C4-2B (cell line): ENCODE measurements around the gene MYL10.

ENCODE experiments used
- H3K27ac ChIP-seq: fragments of 450-650 bp; 2 replicates; pipeline ENCODE4 v1.5.1; 2017
- ZFX ChIP-seq: fragments of 450-650 bp; IDR thresholded peaks from 2 replicates; pipeline ENCODE4 v1.6.1; 2017
- TF ChIP-seq, protein P1 (sequence below): fragments of 450-650 bp; conservative IDR thresholded peaks from 2 replicates; pipeline ENCODE4 v1.5.1; 2017; ENCODE audit warnings: mild to moderate bottlenecking

Gene MYL10

DNA sequence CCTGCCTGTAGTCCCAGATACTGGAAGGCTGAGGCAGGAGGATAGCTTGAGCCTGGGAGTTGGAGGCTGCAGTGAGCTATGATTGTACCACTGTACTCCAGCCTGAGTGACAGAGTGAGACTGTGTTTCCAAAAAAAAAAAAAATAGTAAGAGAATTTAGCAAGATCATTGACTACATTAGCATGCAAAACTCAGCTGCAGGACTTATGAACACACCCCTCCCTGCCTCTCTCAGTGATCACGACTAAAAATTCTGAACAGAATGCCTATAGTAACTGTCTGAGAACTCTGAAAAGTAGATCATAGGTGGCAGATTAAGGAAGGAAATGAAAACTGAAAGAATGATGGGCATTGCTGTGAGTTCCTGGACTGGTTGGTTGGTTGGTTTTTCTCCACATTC, 50.5 kb downstream of the MYL10 start:
- H3K27ac ChIP-seq: no peak overlapping the region

DNA sequence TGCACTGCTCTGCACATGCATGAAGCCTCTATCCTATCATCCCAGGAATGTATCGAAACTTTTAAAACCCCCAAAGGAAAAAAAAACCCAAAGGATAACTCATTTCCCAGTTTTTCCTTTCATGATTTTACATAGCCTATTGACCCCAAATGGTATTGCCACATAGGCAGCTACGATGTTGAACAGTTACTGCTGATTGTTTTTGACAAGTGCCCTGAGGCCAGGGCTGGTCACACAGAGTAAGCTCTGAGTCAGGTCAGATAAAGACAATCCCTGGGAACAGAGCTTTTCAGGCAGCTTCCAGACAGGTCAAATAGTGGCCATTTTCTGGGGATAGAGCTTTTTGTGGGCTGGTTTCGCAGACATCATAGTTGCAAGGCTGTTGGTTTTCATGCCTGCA, 52.1 kb downstream of the MYL10 start:
- H3K27ac ChIP-seq: no peak overlapping the region
- TF ChIP-seq, protein P1, sequence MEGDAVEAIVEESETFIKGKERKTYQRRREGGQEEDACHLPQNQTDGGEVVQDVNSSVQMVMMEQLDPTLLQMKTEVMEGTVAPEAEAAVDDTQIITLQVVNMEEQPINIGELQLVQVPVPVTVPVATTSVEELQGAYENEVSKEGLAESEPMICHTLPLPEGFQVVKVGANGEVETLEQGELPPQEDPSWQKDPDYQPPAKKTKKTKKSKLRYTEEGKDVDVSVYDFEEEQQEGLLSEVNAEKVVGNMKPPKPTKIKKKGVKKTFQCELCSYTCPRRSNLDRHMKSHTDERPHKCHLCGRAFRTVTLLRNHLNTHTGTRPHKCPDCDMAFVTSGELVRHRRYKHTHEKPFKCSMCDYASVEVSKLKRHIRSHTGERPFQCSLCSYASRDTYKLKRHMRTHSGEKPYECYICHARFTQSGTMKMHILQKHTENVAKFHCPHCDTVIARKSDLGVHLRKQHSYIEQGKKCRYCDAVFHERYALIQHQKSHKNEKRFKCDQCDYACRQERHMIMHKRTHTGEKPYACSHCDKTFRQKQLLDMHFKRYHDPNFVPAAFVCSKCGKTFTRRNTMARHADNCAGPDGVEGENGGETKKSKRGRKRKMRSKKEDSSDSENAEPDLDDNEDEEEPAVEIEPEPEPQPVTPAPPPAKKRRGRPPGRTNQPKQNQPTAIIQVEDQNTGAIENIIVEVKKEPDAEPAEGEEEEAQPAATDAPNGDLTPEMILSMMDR: no peak
- no peak for TF ChIP-seq ZFX

More for the DNA sequence above, 50.5 kb downstream of the MYL10 start:
- no peak for TF ChIP-seq ZFX
- TF ChIP-seq, protein P1: no peak

DNA sequence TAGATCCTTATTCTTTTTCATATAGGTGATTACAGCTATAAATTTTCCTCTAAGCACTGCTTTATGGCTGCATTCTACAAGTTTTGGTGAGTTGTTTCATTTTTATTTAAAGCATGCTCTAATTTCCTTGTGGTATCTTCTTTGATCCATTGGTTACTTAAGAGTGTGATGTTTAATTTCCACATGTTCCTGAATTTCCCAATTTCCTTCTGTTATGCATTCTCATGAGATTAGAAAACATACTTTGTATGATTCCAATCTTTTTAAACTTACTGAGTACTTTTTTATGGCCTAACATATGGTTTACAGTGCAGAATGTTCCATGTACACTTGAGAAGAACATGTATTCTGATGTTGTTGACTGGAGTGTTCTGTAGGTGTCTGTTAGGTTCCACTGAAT, 53.4 kb downstream of the MYL10 start:
- TF ChIP-seq, protein P1: no peak
- TF ChIP-seq ZFX: no peak
- H3K27ac ChIP-seq: no peak overlapping the region

DNA sequence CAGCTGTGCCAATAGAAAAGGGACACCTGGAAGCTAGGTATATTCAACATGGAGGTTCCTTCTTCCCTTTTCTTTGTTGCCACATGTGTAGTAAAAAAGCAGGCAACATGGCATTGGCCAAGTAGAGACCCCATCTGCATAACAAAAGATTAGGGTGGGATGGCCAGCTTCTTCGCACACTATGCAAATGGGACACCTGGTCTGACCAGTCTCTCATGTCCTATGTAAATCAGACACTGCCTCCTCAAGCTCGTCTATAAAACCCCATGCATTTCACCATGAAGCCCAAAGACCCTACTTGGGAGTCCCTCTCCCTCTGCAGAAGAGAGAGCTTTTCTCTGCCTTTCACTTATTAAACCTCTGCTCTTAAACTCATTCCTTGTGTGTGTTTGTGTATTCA, 53.9 kb downstream of the MYL10 start:
- no peak overlapping the region for H3K27ac ChIP-seq
- no peak for TF ChIP-seq ZFX
- TF ChIP-seq, protein P1: no peak

DNA sequence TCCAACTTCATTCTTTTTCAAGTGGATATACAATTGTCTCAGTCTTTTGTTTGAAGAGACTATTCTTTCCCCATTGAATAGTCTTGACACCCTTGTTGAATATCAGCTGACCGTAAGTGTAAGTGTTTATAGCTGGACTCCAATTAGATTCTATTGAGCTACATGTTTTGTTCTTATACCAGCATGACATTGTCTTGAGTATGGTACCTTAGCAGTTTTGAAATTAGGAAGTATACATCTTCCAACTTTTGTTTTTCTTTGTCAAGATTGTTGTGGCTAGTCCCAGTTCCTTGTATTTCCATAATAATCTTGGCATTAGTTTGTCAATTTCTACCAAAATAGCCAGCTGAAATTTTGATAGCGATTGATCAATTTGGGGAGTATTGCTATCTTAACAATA, 56.9 kb downstream of the MYL10 start:
- no peak overlapping the region for H3K27ac ChIP-seq
- no peak for TF ChIP-seq ZFX
- TF ChIP-seq, protein P1: no peak

DNA sequence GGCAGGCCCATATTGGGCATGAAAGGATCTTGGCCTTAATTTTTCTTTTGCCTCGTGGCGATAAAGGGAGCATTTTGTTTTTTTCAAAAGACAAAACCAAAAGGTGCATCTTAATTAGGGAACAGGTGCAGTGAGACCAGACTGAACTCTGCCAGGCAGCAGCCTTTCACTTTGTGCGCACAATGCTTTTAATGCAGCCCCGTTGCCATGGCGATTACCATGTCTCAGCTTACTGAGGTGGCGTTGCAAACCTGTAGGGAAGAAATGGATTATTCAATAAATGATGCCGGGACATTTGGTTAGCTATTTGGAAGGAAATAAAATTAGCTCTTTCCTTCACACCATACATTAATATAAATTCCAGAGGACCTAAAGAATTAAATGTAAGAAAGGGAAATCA, 61.9 kb downstream of the MYL10 start:
- no peak overlapping the region for H3K27ac ChIP-seq
- TF ChIP-seq ZFX: no peak
- TF ChIP-seq, protein P1: no peak

DNA sequence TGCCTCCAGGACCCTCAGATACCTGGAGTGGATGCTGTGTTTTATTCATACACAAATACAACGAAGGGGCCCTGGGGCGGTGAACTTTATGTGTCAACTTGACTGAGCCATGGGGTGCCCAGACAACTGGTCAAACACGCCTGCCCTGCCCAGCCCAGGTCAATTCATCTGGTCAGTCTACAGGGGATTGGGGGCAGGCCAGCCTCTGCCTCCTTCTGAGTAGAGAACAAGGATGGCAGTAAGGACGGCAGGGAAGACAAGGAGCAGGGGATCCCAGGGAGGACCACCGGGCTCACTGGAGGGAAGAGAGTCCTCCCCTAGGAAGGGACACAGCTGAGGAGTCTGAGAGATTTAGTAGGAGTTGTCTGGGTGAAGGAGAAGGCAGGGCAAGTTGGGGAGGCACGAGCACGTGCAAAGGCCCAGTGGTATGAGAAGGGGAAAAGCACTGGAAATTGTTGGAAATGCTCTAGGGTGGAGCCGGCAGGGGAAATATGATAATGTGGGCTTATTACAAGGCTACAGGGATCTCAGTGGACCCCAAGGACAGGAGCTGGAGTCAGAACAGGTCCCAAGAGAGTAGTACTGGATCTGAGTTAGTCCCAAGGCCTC, 63.4 kb downstream of the MYL10 start:
- TF ChIP-seq, protein P1: no peak
- TF ChIP-seq ZFX: no peak
- H3K27ac ChIP-seq: no peak overlapping the region
